Measurements from ENCODE around the gene IMMP2L. TPM values are rescaled to one million over a fixed set of nuclear protein-coding genes. Genes with fewer than 3 reads are reported as not detected.
"Not testable (repeated sequence)": the region's sequence is repeated elsewhere in the genome, so short reads cannot be mapped to it uniquely, and the experiment has no call there.

The IMMP2L gene
- total RNA-seq, 2 donors from 2014 or later = 7.3 to 7.7 TPM

GRCh38 chr7:111459757-111460280, 102.5 kb downstream of the IMMP2L start:
- no peak overlapping the region for H3K4me3 ChIP-seq
- TF ChIP-seq CTCF (IDR thresholded peaks at IDR 0.05) = no peak
- no peaks in the 10 kb centered on the region for H3K36me3 ChIP-seq
- no peaks in the 10 kb centered on the region for H3K4me1 ChIP-seq
- H3K27ac ChIP-seq = no peak overlapping the region
- no peaks in the 10 kb centered on the region for H3K9me3 ChIP-seq
- no peak for DNase-seq (ENCODE audit: low spot score)
- no peaks in the 10 kb centered on the region for H3K27me3 ChIP-seq

- no peak for DNase-seq (ENCODE audit: low spot score)
- H3K4me3 ChIP-seq = no peak overlapping the region
- no peaks in the 10 kb centered on the region for H3K4me1 ChIP-seq
- H3K27me3 ChIP-seq = no peaks in the 10 kb centered on the region
- H3K36me3 ChIP-seq = no peaks in the 10 kb centered on the region
- H3K27ac ChIP-seq = no peak overlapping the region
- TF ChIP-seq CTCF (IDR thresholded peaks at IDR 0.05) = no peak
- H3K9me3 ChIP-seq = no peaks in the 10 kb centered on the region
Measured at GRCh38 chr7:111459065-111459756, 103.1 kb downstream of the IMMP2L start.

GRCh38 chr7:111450705-111451104, 111.6 kb downstream of the IMMP2L start:
- not testable (repeated sequence) for H3K9me3 ChIP-seq; H3K27ac ChIP-seq; H3K4me1 ChIP-seq; H3K27me3 ChIP-seq; DNase-seq (ENCODE audit: low spot score); H3K4me3 ChIP-seq; H3K36me3 ChIP-seq

GRCh38 chr7:111447502-111447901, 114.8 kb downstream of the IMMP2L start:
- H3K4me1 ChIP-seq, H3K4me3 ChIP-seq, H3K27ac ChIP-seq: not testable (repeated sequence)

GRCh38 chr7:111439977-111440376, 122.3 kb downstream of the IMMP2L start:
- no peak for TF ChIP-seq CTCF (IDR thresholded peaks at IDR 0.05)
- no peak for DNase-seq (ENCODE audit: low spot score)
- no peaks in the 10 kb centered on the region for H3K9me3 ChIP-seq
- H3K4me1 ChIP-seq = no peaks in the 10 kb centered on the region
- no peak overlapping the region for H3K4me3 ChIP-seq
- H3K27ac ChIP-seq = no peak overlapping the region
- no peaks in the 10 kb centered on the region for H3K36me3 ChIP-seq
- no peaks in the 10 kb centered on the region for H3K27me3 ChIP-seq

More at GRCh38 chr7:111447502-111447901, 114.8 kb downstream of the IMMP2L start:
- not testable (repeated sequence) for H3K36me3 ChIP-seq; H3K27me3 ChIP-seq; DNase-seq (ENCODE audit: low spot score); H3K9me3 ChIP-seq

- H3K36me3 ChIP-seq = no peaks in the 10 kb centered on the region
- TF ChIP-seq CTCF (IDR thresholded peaks at IDR 0.05) = no peak
- H3K9me3 ChIP-seq = no peaks in the 10 kb centered on the region
- H3K27ac ChIP-seq = no peak overlapping the region
- H3K4me1 ChIP-seq = no peaks in the 10 kb centered on the region
- H3K27me3 ChIP-seq = no peaks in the 10 kb centered on the region
- H3K4me3 ChIP-seq = no peak overlapping the region
- no peak for DNase-seq (ENCODE audit: low spot score)
Measured at GRCh38 chr7:111438369-111439289, 123.7 kb downstream of the IMMP2L start.

Data from right atrium auricular region (tissue), 2 donors.